ENCODE data around the gene ATRX.

Gene ATRX

DNA sequence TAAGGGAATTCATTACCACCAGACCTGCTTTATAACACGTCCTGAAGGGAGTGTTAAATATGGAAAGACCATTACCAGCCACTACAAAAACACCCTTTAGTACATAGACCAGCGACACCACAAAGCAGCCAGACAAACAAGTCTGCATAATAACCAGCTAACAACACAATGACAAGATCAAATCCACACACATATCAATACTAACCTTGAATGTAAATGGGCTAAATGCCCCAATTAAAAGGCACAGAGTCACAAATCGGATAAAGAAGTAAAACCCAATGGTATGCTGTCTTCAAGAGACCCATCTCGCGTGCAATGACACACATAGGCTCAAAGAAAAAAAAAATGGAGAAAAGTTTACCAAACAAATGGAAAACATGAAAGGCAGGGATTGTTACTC lies 302.0 kb downstream of the ATRX start:
- DNase-seq, result no peak

DNA sequence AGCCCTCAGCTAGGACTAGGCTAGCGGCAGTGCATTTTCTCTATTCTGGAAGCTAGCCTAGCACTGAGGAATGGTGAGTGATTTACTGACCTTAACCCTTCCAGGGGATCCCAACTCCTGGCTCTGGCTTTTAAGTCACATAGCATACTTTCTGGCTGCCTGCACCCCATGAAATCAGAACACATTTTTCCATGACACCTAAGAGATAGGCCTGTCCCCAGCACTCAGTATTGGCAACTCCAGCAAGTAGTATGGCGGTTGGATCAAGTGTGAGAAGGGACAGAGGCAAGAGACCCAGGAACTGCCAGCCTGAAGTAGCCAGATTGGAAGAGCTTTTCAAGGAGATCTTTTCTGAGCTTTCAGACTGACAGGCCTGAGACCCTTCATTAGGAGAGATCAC lies 330.6 kb downstream of the ATRX start:
- DNase-seq, result no peak

Data from NCI-H1930 (cell line).